Keratinocyte (primary cell): ENCODE measurements around the gene SNX2. TPM values are rescaled to one million over a fixed set of nuclear protein-coding genes. Genes with fewer than 3 reads are reported as not detected.

ENCODE experiments used
- DNase-seq: peaks from one replicate; pipeline ENCODE4 v3.0.0-alpha.2; 2011; ENCODE audit warnings: low read depth, missing footprints, low spot score
- FAIRE-seq: peaks from 2 replicates; lab custom pipeline; 2011; peaks lifted over from hg19 to GRCh38; lab: Jason Lieb, UNC
- H2AFZ ChIP-seq: 2 replicates; pipeline ENCODE4 v1.6.0; 2012; ENCODE audit warnings: low read length, control low read depth, inconsistent platforms; ENCODE audit not compliant: control insufficient read depth
- H3K27ac ChIP-seq: 2 replicates; pipeline ENCODE4 v1.5.1; 2011; ENCODE audit warnings: low read length; ENCODE audit not compliant: control insufficient read depth, insufficient read depth
- H3K27me3 ChIP-seq: 3 replicates; pipeline ENCODE4 v1.6.0; 2011; ENCODE audit warnings: low read length; ENCODE audit not compliant: control insufficient read depth, insufficient read depth; ENCODE audit errors: extremely low read depth
- H3K36me3 ChIP-seq, 2 experiments: 2 replicates in 1 of 2; 3 replicates in 1 of 2; pipeline ENCODE4 v1.5.1; 2011; ENCODE audit warnings: low read length in 2 of 2, mild to moderate bottlenecking in 1 of 2; ENCODE audit not compliant: control insufficient read depth in 2 of 2, insufficient read depth in 2 of 2; ENCODE audit errors: extremely low read depth in 1 of 2
- H3K4me1 ChIP-seq: 3 replicates; pipeline ENCODE4 v1.5.1; 2011; ENCODE audit warnings: low read length; ENCODE audit not compliant: control insufficient read depth, insufficient read depth; ENCODE audit errors: extremely low read depth
- H3K4me2 ChIP-seq: 3 replicates; pipeline ENCODE4 v1.6.0; 2011; ENCODE audit warnings: low read depth, low read length; ENCODE audit not compliant: control insufficient read depth, insufficient read depth; ENCODE audit errors: extremely low read depth
- H3K4me3 ChIP-seq, 3 experiments: fragments of 200-600 bp in 1 of 3; sonication (generic) in 1 of 3; 2 replicates in 2 of 3; 3 replicates in 1 of 3; pipeline ENCODE4 v1.5.1; 2011 to 2016; ENCODE audit warnings: low read length in 3 of 3, mild to moderate bottlenecking in 3 of 3, control low read depth in 2 of 3, inconsistent platforms in 1 of 3, low read depth in 1 of 3, mixed read lengths in 1 of 3, mixed run types in 1 of 3, moderate library complexity in 1 of 3; ENCODE audit not compliant: control insufficient read depth in 2 of 3, insufficient read depth in 2 of 3; ENCODE audit errors: extremely low read depth in 1 of 3
- H3K79me2 ChIP-seq: 2 replicates; pipeline ENCODE4 v1.6.0; 2012; ENCODE audit warnings: low read length; ENCODE audit not compliant: control insufficient read depth, insufficient read depth
- H3K9ac ChIP-seq: 3 replicates; pipeline ENCODE4 v1.6.0; 2011; ENCODE audit warnings: low read length; ENCODE audit not compliant: control insufficient read depth, insufficient read depth; ENCODE audit errors: extremely low read depth
- H3K9me1 ChIP-seq: 3 replicates; pipeline ENCODE4 v1.6.0; 2011; ENCODE audit warnings: low read length; ENCODE audit not compliant: control insufficient read depth, insufficient read depth; ENCODE audit errors: extremely low read depth
- H3K9me3 ChIP-seq: 2 replicates; pipeline ENCODE4 v1.5.1; 2012; ENCODE audit warnings: low read depth, low read length; ENCODE audit not compliant: control insufficient read depth
- H4K20me1 ChIP-seq: 3 replicates; pipeline ENCODE4 v1.6.0; 2011; ENCODE audit warnings: low read length; ENCODE audit not compliant: control insufficient read depth, insufficient read depth; ENCODE audit errors: extremely low read depth
- CTCF ChIP-seq, 3 experiments: IDR thresholded peaks in 1 of 3; conservative IDR thresholded peaks in 1 of 3; optimal IDR thresholded peaks in 1 of 3; 2 replicates in 2 of 3; 3 replicates in 1 of 3; pipeline versions ENCODE3 to v1.5.1; 2011; ENCODE audit warnings: low read length in 3 of 3, mild to moderate bottlenecking in 3 of 3, moderate library complexity in 2 of 3, control low read depth in 1 of 3, inconsistent platforms in 1 of 3; ENCODE audit not compliant: insufficient read depth in 2 of 3; ENCODE audit errors: extremely low read depth in 1 of 3
- EZH2 ChIP-seq: IDR thresholded peaks from one replicate; pipeline ENCODE4 v1.6.1; 2012; ENCODE audit warnings: inconsistent platforms, mild to moderate bottlenecking, low read length, moderate library complexity
- dilution Hi-C: fragments of 300-500 bp; cut with MboI; formaldehyde crosslinking; loops from one replicate; pipeline ENCODE4 v1.7.0; 2020; ENCODE audit warnings: low sequenced_read_pairs; ENCODE audit not compliant: extremely low pct_ligation_motif_present
- polyA plus RNA-seq, 5 experiments: library from polyadenylated mRNA; depleted of rRNA in 3 of 5; stranded (reverse) in 3 of 5; stranded (forward) in 1 of 5; unstranded in 1 of 5; fragments of >200 nt; gene quantifications; 1 replicate in 1 of 5; 2 replicates in 3 of 5; 3 replicates in 1 of 5; pipeline versions ENCODE4 v1.2.1 to v1.2.3, GENCODE V29; 2011 to 2012; ENCODE audit warnings: missing spikeins in 2 of 5, low read depth in 1 of 5, low replicate concordance in 1 of 5

Gene SNX2
- polyA plus RNA-seq, 1 donor (not counting 4 experiments of a cell fraction or from before 2014, with no cell fraction given) = 87.8 TPM

GRCh38 chr5:122751293-122751782 lies 23.5 kb upstream of the SNX2 start:
- no peak for TF ChIP-seq CTCF (optimal IDR thresholded peaks at IDR 0.05 in 1 of 3, IDR thresholded peaks at IDR 0.05 in 1 of 3, conservative IDR thresholded peaks at IDR 0.05 in 1 of 3; ENCODE audit: extremely low read depth in 1 of 3, insufficient read depth in 2 of 3, low read length in 3 of 3)
- TF ChIP-seq EZH2 = no peak
- Histone ChIP-seq H3K9ac (peak overlapping the region; percentile 49), H3K4me1 (peaks cover 33% of the 10 kb centered on the region), H3K27ac (peak overlapping the region; percentile 73), H3K36me3 (no peaks in the 10 kb centered on the region), H3K27me3 (no peaks in the 10 kb centered on the region), H3K9me3 (no peaks in the 10 kb centered on the region), H4K20me1 (no peaks in the 10 kb centered on the region), H3K4me2 (peak overlapping the region; percentile 74), H3K9me1 (no peaks in the 10 kb centered on the region), H3K4me3 (peak overlapping the region in 1 of 3 experiments; percentile 2), H3K79me2 (no peaks in the 10 kb centered on the region), H2AFZ (peak overlapping the region; percentile 79)
- dilution Hi-C loops = no loop called here
- FAIRE-seq = peak; percentile 91
- peak; percentile 95 for DNase-seq

- H3K4me2 ChIP-seq = no peak overlapping the region
- no peaks in the 10 kb centered on the region for H3K9me3 ChIP-seq
- no peak overlapping the region for H3K4me3 ChIP-seq
- H3K27ac ChIP-seq = no peak overlapping the region
- H3K9me1 ChIP-seq = no peaks in the 10 kb centered on the region
- no peaks in the 10 kb centered on the region for H4K20me1 ChIP-seq
- no peak for TF ChIP-seq CTCF (optimal IDR thresholded peaks at IDR 0.05 in 1 of 3, IDR thresholded peaks at IDR 0.05 in 1 of 3, conservative IDR thresholded peaks at IDR 0.05 in 1 of 3; ENCODE audit: extremely low read depth in 1 of 3, insufficient read depth in 2 of 3, low read length in 3 of 3)
- TF ChIP-seq EZH2 = no peak
- dilution Hi-C loops = no loop called here
- H3K4me1 ChIP-seq = peaks cover 36% of the 10 kb centered on the region
- no peak for DNase-seq
- no peak overlapping the region for H3K9ac ChIP-seq
- peak overlapping the region; percentile 14 for H2AFZ ChIP-seq
- no peaks in the 10 kb centered on the region for H3K27me3 ChIP-seq
- no peaks in the 10 kb centered on the region for H3K36me3 ChIP-seq
- FAIRE-seq = no peak
- H3K79me2 ChIP-seq = no peaks in the 10 kb centered on the region
These were observed 21.4 kb upstream of the SNX2 start for GRCh38 chr5:122753500-122753899.
